PFSK-1 (cell line): ENCODE data around the gene MPP3.

Source experiments
- FOXP2 ChIP-seq: optimal IDR thresholded peaks from 2 replicates; pipeline ENCODE3; 2011; ENCODE audit warnings: borderline replicate concordance, control low read depth, inconsistent platforms; ENCODE audit not compliant: insufficient read depth; ENCODE audit errors: extremely low read length, extremely low read depth
- POLR2AphosphoS5 ChIP-seq: IDR thresholded peaks from 2 replicates; pipeline ENCODE4 v1.6.1; 2012; ENCODE audit warnings: low read depth, mild to moderate bottlenecking, control low read depth, low read length, moderate library complexity
- REST ChIP-seq, 2 experiments: IDR thresholded peaks; 2 replicates each; pipeline versions ENCODE4 v1.6.1 to v1.8.0; 2011 to 2012; ENCODE audit warnings: low read depth in 2 of 2, low read length in 2 of 2, control low read depth in 1 of 2, inconsistent platforms in 1 of 2, mild to moderate bottlenecking in 1 of 2, moderate library complexity in 1 of 2; ENCODE audit not compliant: insufficient read depth in 1 of 2
- SIN3A ChIP-seq: IDR thresholded peaks from 2 replicates; pipeline ENCODE4 v1.6.1; 2012; ENCODE audit warnings: mild to moderate bottlenecking, low read length, moderate library complexity, borderline replicate concordance; ENCODE audit not compliant: insufficient read depth
- TAF1 ChIP-seq: IDR thresholded peaks from 2 replicates; pipeline ENCODE4 v1.6.1; 2012; ENCODE audit warnings: low read length, control low read depth, borderline replicate concordance; ENCODE audit not compliant: insufficient read depth

Gene MPP3

GRCh38 chr17:43877451-43878155, 44.7 kb upstream of the MPP3 start:
- TF ChIP-seq REST (IDR thresholded peaks at IDR 0.05; ENCODE audit: insufficient read depth in 1 of 2, low read depth in 2 of 2, low read length in 2 of 2) = no peak
- TF ChIP-seq POLR2AphosphoS5 = no peak
- no peak for TF ChIP-seq TAF1
- no peak for TF ChIP-seq SIN3A
- no peak for TF ChIP-seq FOXP2

- TF ChIP-seq FOXP2 (no peak), TAF1 (no peak), POLR2AphosphoS5 (no peak), REST (IDR thresholded peaks at IDR 0.05; ENCODE audit: insufficient read depth in 1 of 2, low read depth in 2 of 2, low read length in 2 of 2) (no peak), SIN3A (no peak)
These were observed 44.1 kb upstream of the MPP3 start for GRCh38 chr17:43877031-43877430.

- TF ChIP-seq REST (IDR thresholded peaks at IDR 0.05; ENCODE audit: insufficient read depth in 1 of 2, low read depth in 2 of 2, low read length in 2 of 2) = no peak
- no peak for TF ChIP-seq POLR2AphosphoS5
- no peak for TF ChIP-seq SIN3A
- no peak for TF ChIP-seq FOXP2
- no peak for TF ChIP-seq TAF1
These were observed 42.7 kb upstream of the MPP3 start for GRCh38 chr17:43875476-43876147.

- TF ChIP-seq REST (IDR thresholded peaks at IDR 0.05; ENCODE audit: insufficient read depth in 1 of 2, low read depth in 2 of 2, low read length in 2 of 2) (no peak), SIN3A (no peak), FOXP2 (no peak), TAF1 (no peak), POLR2AphosphoS5 (no peak)
These were observed 41.3 kb upstream of the MPP3 start for GRCh38 chr17:43874293-43874692.

- no peak for TF ChIP-seq POLR2AphosphoS5
- no peak for TF ChIP-seq FOXP2
- TF ChIP-seq TAF1 = no peak
- no peak for TF ChIP-seq SIN3A
- TF ChIP-seq REST (IDR thresholded peaks at IDR 0.05; ENCODE audit: insufficient read depth in 1 of 2, low read depth in 2 of 2, low read length in 2 of 2) = no peak
These were observed 40.9 kb upstream of the MPP3 start for GRCh38 chr17:43873815-43874214.
